ENCODE measurements around the gene SALL1. TPM values are rescaled to one million over a fixed set of nuclear protein-coding genes. Genes with fewer than 3 reads are reported as not detected.

Gene SALL1
- total and polyA plus RNA-seq, 2 donors (not counting 3 experiments of a cell fraction or from before 2014, with no cell fraction given), result not detected

GRCh38 chr16:51166541-51166940 is 15.5 kb upstream of the SALL1 start:
- H2AFZ ChIP-seq (ENCODE audit: low read depth, low read length), result no peak overlapping the region
- H3K9ac ChIP-seq (replicated peaks; ENCODE audit: extremely low read depth, insufficient read depth, low read length), result no peak overlapping the region
- FAIRE-seq (no peak), DNase-seq (ENCODE audit: low read depth, low spot score) (no peak)
- CTCF ChIA-PET, result no interaction called here
- no peak overlapping the region for H3K4me2 ChIP-seq (ENCODE audit: insufficient read depth, low read length)
- dilution Hi-C loops (cut with MboI; ENCODE audit: extremely low pct_ligation_motif_present, low sequenced_read_pairs), result no loop called here
- no peak for TF ChIP-seq JUN (IDR thresholded peaks at IDR 0.05; ENCODE audit: borderline replicate concordance, insufficient read depth, insufficient read length, low read depth)
- TF ChIP-seq MAX (IDR thresholded peaks at IDR 0.05; ENCODE audit: insufficient read depth, insufficient read length), result no peak
- no peak for TF ChIP-seq FOS (IDR thresholded peaks at IDR 0.05; ENCODE audit: borderline replicate concordance, insufficient read depth, low read length)
- no peak for TF ChIP-seq POLR2A (IDR thresholded peaks at IDR 0.05; ENCODE audit: low read depth, low read length)
- TF ChIP-seq MYC (IDR thresholded peaks at IDR 0.05; ENCODE audit: low read depth, low read length), result no peak
- TF ChIP-seq GATA2 (IDR thresholded peaks at IDR 0.05; ENCODE audit: insufficient read depth, insufficient read length, low read depth, low read length), result no peak
- no peaks in the 10 kb centered on the region for H3K9me1 ChIP-seq (replicated peaks; ENCODE audit: control insufficient read depth, extremely low read depth, insufficient read depth, low read length)
- no peaks in the 10 kb centered on the region for H3K36me3 ChIP-seq (ENCODE audit: control insufficient read depth in 2 of 2, extremely low read depth in 1 of 2, insufficient read depth in 2 of 2, low read length in 2 of 2)
- no peaks in the 10 kb centered on the region for H3K9me3 ChIP-seq (replicated peaks; ENCODE audit: control insufficient read depth, insufficient read depth, low read length)
- no peaks in the 10 kb centered on the region for H3K4me1 ChIP-seq (ENCODE audit: control insufficient read depth, extremely low read depth, insufficient read depth, low read length)
- no TSS peak for BruUV-seq (replicated peaks)
- no peaks in the 10 kb centered on the region for H3K27me3 ChIP-seq (ENCODE audit: control insufficient read depth in 2 of 2, insufficient read depth in 2 of 2, low read length in 2 of 2)
- no peak overlapping the region for H3K4me3 ChIP-seq (replicated peaks in 1 of 3; ENCODE audit: insufficient read depth in 1 of 3, low read depth in 1 of 3, low read length in 3 of 3)
- H3K27ac ChIP-seq (ENCODE audit: insufficient read depth, low read depth, low read length), result no peak overlapping the region
- no peaks in the 10 kb centered on the region for H4K20me1 ChIP-seq (replicated peaks; ENCODE audit: control insufficient read depth, extremely low read depth, insufficient read depth, low read length)
- no peaks in the 10 kb centered on the region for H3K79me2 ChIP-seq (ENCODE audit: control insufficient read depth, insufficient read depth, low read length)
- POLR2A ChIA-PET, result no interaction called here
- intact Hi-C loops (cut with micrococcal nuclease), result no loop called here

- Histone ChIP-seq H3K4me2 (ENCODE audit: insufficient read depth, low read length) (no peak overlapping the region), H3K27me3 (ENCODE audit: control insufficient read depth in 2 of 2, insufficient read depth in 2 of 2, low read length in 2 of 2) (no peaks in the 10 kb centered on the region), H3K79me2 (ENCODE audit: control insufficient read depth, insufficient read depth, low read length) (no peaks in the 10 kb centered on the region), H3K27ac (ENCODE audit: insufficient read depth, low read depth, low read length) (no peak overlapping the region), H3K4me3 (replicated peaks in 1 of 3; ENCODE audit: insufficient read depth in 1 of 3, low read depth in 1 of 3, low read length in 3 of 3) (no peak overlapping the region), H3K9me3 (replicated peaks; ENCODE audit: control insufficient read depth, insufficient read depth, low read length) (no peaks in the 10 kb centered on the region), H3K36me3 (ENCODE audit: control insufficient read depth in 2 of 2, extremely low read depth in 1 of 2, insufficient read depth in 2 of 2, low read length in 2 of 2) (no peaks in the 10 kb centered on the region), H4K20me1 (replicated peaks; ENCODE audit: control insufficient read depth, extremely low read depth, insufficient read depth, low read length) (no peaks in the 10 kb centered on the region), H3K9me1 (replicated peaks; ENCODE audit: control insufficient read depth, extremely low read depth, insufficient read depth, low read length) (no peaks in the 10 kb centered on the region), H3K9ac (replicated peaks; ENCODE audit: extremely low read depth, insufficient read depth, low read length) (no peak overlapping the region), H3K4me1 (ENCODE audit: control insufficient read depth, extremely low read depth, insufficient read depth, low read length) (no peaks in the 10 kb centered on the region), H2AFZ (ENCODE audit: low read depth, low read length) (no peak overlapping the region)
- FAIRE-seq (no peak), DNase-seq (ENCODE audit: low read depth, low spot score) (no peak)
- no TSS peak for BruUV-seq (replicated peaks)
- CTCF ChIA-PET, result no interaction called here
- TF ChIP-seq, protein P1, sequence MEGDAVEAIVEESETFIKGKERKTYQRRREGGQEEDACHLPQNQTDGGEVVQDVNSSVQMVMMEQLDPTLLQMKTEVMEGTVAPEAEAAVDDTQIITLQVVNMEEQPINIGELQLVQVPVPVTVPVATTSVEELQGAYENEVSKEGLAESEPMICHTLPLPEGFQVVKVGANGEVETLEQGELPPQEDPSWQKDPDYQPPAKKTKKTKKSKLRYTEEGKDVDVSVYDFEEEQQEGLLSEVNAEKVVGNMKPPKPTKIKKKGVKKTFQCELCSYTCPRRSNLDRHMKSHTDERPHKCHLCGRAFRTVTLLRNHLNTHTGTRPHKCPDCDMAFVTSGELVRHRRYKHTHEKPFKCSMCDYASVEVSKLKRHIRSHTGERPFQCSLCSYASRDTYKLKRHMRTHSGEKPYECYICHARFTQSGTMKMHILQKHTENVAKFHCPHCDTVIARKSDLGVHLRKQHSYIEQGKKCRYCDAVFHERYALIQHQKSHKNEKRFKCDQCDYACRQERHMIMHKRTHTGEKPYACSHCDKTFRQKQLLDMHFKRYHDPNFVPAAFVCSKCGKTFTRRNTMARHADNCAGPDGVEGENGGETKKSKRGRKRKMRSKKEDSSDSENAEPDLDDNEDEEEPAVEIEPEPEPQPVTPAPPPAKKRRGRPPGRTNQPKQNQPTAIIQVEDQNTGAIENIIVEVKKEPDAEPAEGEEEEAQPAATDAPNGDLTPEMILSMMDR (IDR thresholded peaks at IDR 0.05; ENCODE audit: extremely low read depth in 1 of 2, insufficient read depth in 1 of 2, low read depth in 1 of 2, low read length in 2 of 2), result no peak
- TF ChIP-seq EZH2 (IDR thresholded peaks at IDR 0.05; ENCODE audit: borderline replicate concordance, low read depth, low read length, severe bottlenecking), result no peak
- TF ChIP-seq POLR2A (IDR thresholded peaks at IDR 0.05; ENCODE audit: low read depth, low read length), result no peak
- no peak for TF ChIP-seq MAX (IDR thresholded peaks at IDR 0.05; ENCODE audit: insufficient read depth, insufficient read length)
- no peak for TF ChIP-seq MYC (IDR thresholded peaks at IDR 0.05; ENCODE audit: low read depth, low read length)
- no peak for TF ChIP-seq FOS (IDR thresholded peaks at IDR 0.05; ENCODE audit: borderline replicate concordance, insufficient read depth, low read length)
- TF ChIP-seq POLR2AphosphoS5 (IDR thresholded peaks at IDR 0.05; ENCODE audit: insufficient read depth, low read depth, low read length), result no peak
- no peak for TF ChIP-seq GATA2 (IDR thresholded peaks at IDR 0.05; ENCODE audit: insufficient read depth, insufficient read length, low read depth, low read length)
- TF ChIP-seq JUN (IDR thresholded peaks at IDR 0.05; ENCODE audit: borderline replicate concordance, insufficient read depth, insufficient read length, low read depth), result no peak
- dilution Hi-C loops (cut with MboI; ENCODE audit: extremely low pct_ligation_motif_present, low sequenced_read_pairs), result no loop called here
- intact Hi-C loops (cut with micrococcal nuclease), result no loop called here
- POLR2A ChIA-PET, result no interaction called here
These were observed 15.0 kb upstream of the SALL1 start for GRCh38 chr16:51166091-51166490.
